ENCODE data around the gene DCTD. TPM values are rescaled to one million over a fixed set of nuclear protein-coding genes. Genes with fewer than 3 reads are reported as not detected.
A peak's percentile ranks its signal among the peaks of the same experiment; 100 is the strongest.

Gene DCTD
- total and polyA plus RNA-seq, 2 of the 13 experiments (the other 11 are each of a cell fraction or from before 2014, with no cell fraction given), result 85.1 to 95.3 TPM

DNA sequence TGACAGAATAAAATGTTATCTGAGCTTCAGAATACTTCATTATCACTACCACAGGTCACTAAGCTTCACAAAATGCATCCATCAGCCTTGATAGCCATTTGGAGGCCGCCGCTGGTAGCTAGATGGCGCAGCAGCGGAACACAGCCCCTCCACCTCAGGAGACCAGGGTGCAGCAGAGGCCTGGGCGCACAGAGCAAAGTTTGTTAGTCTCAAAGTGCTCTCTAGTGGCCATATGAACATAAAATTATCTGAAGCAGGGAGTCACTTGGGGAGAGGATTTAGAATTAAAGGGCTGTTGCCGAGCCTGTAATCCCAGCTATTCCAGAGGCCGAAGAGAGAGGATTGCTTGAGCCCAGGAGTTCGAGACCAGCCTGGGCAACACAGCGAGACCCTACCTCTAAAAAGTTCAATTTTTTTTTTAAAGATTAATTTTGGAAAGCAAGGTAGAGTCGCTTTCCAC is 8.1 kb upstream of the DCTD start (continued):
- TF ChIP-seq HOXA3 (CRISPR knock-in tag; IDR thresholded peaks at IDR 0.05) (peak; percentile 45; the same call in 1 of the 2 replicates), PCBP1 (IDR thresholded peaks at IDR 0.05; ENCODE audit: borderline replicate concordance, low read depth, low read length) (no peak), SALL1 (CRISPR knock-in tag; IDR thresholded peaks at IDR 0.05) (peak; percentile 78), ZNF740 (CRISPR knock-in tag; IDR thresholded peaks at IDR 0.05) (peak; percentile 92), XRCC5 (optimal IDR thresholded peaks at IDR 0.05; ENCODE audit: low read length) (peak; percentile 98), MTF2 (CRISPR knock-in tag; IDR thresholded peaks at IDR 0.05; ENCODE audit: borderline replicate concordance) (peak; percentile 41; the same call in 1 of the 2 replicates), ZFY (CRISPR knock-in tag; IDR thresholded peaks at IDR 0.05) (peak; percentile 55; the same call in 1 of the 2 replicates), ZMYM4 (CRISPR knock-in tag; IDR thresholded peaks at IDR 0.05) (peak; percentile 67), STAG1 (CRISPR knock-in tag; IDR thresholded peaks at IDR 0.05) (peak; percentile 96), ZKSCAN8 (CRISPR knock-in tag; IDR thresholded peaks at IDR 0.05; ENCODE audit: borderline replicate concordance) (peak; percentile 66; the same call in 1 of the 2 replicates), ZFX (CRISPR knock-in tag; IDR thresholded peaks at IDR 0.05; ENCODE audit: low read depth) (peak; percentile 68; the same call in 1 of the 2 replicates), SOX13 (IDR thresholded peaks at IDR 0.05) (no peak), SOX13 (CRISPR knock-in tag; conservative IDR thresholded peaks at IDR 0.05 in 1 of 2, IDR thresholded peaks at IDR 0.05 in 1 of 2) (0 out of 4 replicates have a peak, but pooled peaks of 1 of the 2 experiments have one; percentile 20), ZGPAT (CRISPR knock-in tag; IDR thresholded peaks at IDR 0.05) (peak; percentile 58; the same call in 1 of the 2 replicates), MYC (CRISPR knock-in tag; IDR thresholded peaks at IDR 0.05; ENCODE audit: borderline replicate concordance) (peak; percentile 36; the same call in 1 of the 2 replicates), MTF1 (CRISPR knock-in tag; IDR thresholded peaks at IDR 0.05) (no peak), MAZ (IDR thresholded peaks at IDR 0.05; ENCODE audit: borderline replicate concordance, low read depth, low read length) (no peak), MAZ (CRISPR knock-in tag; IDR thresholded peaks at IDR 0.05; ENCODE audit: low read depth) (peak; percentile 48; the same call in 1 of the 2 replicates), RAD21 (CRISPR knock-in tag; IDR thresholded peaks at IDR 0.05) (peak; percentile 89), HMGXB4 (CRISPR knock-in tag; IDR thresholded peaks at IDR 0.05; ENCODE audit: borderline replicate concordance in 1 of 2, low read depth in 1 of 2) (peak; percentile 88 to 89), ZNF337 (CRISPR knock-in tag; IDR thresholded peaks at IDR 0.05; ENCODE audit: borderline replicate concordance, low read depth) (no peak)
- TF ChIP-seq, protein P1, sequence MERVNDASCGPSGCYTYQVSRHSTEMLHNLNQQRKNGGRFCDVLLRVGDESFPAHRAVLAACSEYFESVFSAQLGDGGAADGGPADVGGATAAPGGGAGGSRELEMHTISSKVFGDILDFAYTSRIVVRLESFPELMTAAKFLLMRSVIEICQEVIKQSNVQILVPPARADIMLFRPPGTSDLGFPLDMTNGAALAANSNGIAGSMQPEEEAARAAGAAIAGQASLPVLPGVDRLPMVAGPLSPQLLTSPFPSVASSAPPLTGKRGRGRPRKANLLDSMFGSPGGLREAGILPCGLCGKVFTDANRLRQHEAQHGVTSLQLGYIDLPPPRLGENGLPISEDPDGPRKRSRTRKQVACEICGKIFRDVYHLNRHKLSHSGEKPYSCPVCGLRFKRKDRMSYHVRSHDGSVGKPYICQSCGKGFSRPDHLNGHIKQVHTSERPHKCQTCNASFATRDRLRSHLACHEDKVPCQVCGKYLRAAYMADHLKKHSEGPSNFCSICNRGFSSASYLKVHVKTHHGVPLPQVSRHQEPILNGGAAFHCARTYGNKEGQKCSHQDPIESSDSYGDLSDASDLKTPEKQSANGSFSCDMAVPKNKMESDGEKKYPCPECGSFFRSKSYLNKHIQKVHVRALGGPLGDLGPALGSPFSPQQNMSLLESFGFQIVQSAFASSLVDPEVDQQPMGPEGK (CRISPR knock-in tag; IDR thresholded peaks at IDR 0.05), result peak; percentile 52; the same call in 1 of the 2 replicates
- TF ChIP-seq, protein P2, sequence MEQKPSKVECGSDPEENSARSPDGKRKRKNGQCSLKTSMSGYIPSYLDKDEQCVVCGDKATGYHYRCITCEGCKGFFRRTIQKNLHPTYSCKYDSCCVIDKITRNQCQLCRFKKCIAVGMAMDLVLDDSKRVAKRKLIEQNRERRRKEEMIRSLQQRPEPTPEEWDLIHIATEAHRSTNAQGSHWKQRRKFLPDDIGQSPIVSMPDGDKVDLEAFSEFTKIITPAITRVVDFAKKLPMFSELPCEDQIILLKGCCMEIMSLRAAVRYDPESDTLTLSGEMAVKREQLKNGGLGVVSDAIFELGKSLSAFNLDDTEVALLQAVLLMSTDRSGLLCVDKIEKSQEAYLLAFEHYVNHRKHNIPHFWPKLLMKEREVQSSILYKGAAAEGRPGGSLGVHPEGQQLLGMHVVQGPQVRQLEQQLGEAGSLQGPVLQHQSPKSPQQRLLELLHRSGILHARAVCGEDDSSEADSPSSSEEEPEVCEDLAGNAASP (CRISPR knock-in tag; IDR thresholded peaks at IDR 0.05; ENCODE audit: borderline replicate concordance), result peak; percentile 8; the same call in 1 of the 2 replicates

Data from HepG2 (cell line).